Putamen (tissue), 1 donor: Measurements from ENCODE around the gene NPHP4.

ENCODE experiments used
- DNase-seq: peaks from one replicate; pipeline ENCODE4 v3.0.0-alpha.2; 2016; ENCODE audit warnings: low spot score

NPHP4 gene

GRCh38 chr1:5971471-5972197 is 20.6 kb downstream of the NPHP4 start:
- no peak for DNase-seq

GRCh38 chr1:5970610-5971273 is 21.5 kb downstream of the NPHP4 start:
- DNase-seq, result no peak

GRCh38 chr1:5969168-5969567 is 23.1 kb downstream of the NPHP4 start:
- DNase-seq, result no peak

GRCh38 chr1:5968161-5968736 is 24.0 kb downstream of the NPHP4 start:
- no peak for DNase-seq

- DNase-seq, result no peak
These were observed 24.7 kb downstream of the NPHP4 start for GRCh38 chr1:5967351-5968160.

- no peak for DNase-seq
These were observed 25.6 kb downstream of the NPHP4 start for GRCh38 chr1:5966543-5967205.

GRCh38 chr1:5965586-5966131 is 26.6 kb downstream of the NPHP4 start:
- no peak for DNase-seq

GRCh38 chr1:5962265-5963105 is 29.7 kb downstream of the NPHP4 start:
- DNase-seq, result no peak

GRCh38 chr1:5961601-5962000 is 30.6 kb downstream of the NPHP4 start:
- no peak for DNase-seq

GRCh38 chr1:5960336-5960735 is 31.9 kb downstream of the NPHP4 start:
- no peak for DNase-seq

GRCh38 chr1:5959667-5960230 is 32.5 kb downstream of the NPHP4 start:
- DNase-seq, result no peak

- no peak for DNase-seq
These were observed 33.1 kb downstream of the NPHP4 start for GRCh38 chr1:5959087-5959486.

GRCh38 chr1:5956022-5956830 is 36.0 kb downstream of the NPHP4 start:
- DNase-seq, result no peak

GRCh38 chr1:5955479-5955977 is 36.7 kb downstream of the NPHP4 start:
- DNase-seq, result no peak

- no peak for DNase-seq
These were observed 37.3 kb downstream of the NPHP4 start for GRCh38 chr1:5954964-5955363.

- no peak for DNase-seq
These were observed 38.8 kb downstream of the NPHP4 start for GRCh38 chr1:5953386-5953785.

GRCh38 chr1:5951846-5952410 is 40.3 kb downstream of the NPHP4 start:
- DNase-seq, result no peak

- DNase-seq, result no peak
These were observed 41.0 kb downstream of the NPHP4 start for GRCh38 chr1:5950994-5951785.
